HepG2 (cell line): ENCODE results near the gene TMEM258. TPM values are rescaled to one million over a fixed set of nuclear protein-coding genes. Genes with fewer than 3 reads are reported as not detected.

ENCODE experiments used
- ATAC-seq: fragments of 200-7000 bp; cut with Tn5 transposase; 3 replicates; pipeline ENCODE4 v1.9.1; 2020; ENCODE audit warnings: mild to moderate bottlenecking, moderate library complexity
- BruUV-seq: library from RNA; stranded (reverse); fragments of 400-500 nt; replicated peaks from 2 replicates; lab custom pipeline; 2021; lab: Mats Ljungman, UMichigan
- CTCF ChIA-PET: fragments of 300-600 bp; formaldehyde crosslinking; extraction: SDS; loops from one replicate; lab custom pipeline; 2021; ENCODE audit warnings: low total read pairs, inconsistent platforms, low intra/inter-chr PET ratio; lab: Yijun Ruan, JAX
- POLR2A ChIA-PET: fragments of 350-600 bp; sonication (Branson Sonifier 250); formaldehyde crosslinking; loops from one replicate; lab custom pipeline; 2020; ENCODE audit warnings: antibody characterized with exemption, inconsistent platforms; lab: Yijun Ruan, JAX
- DNase-seq: peaks from one replicate; pipeline ENCODE4 v3.0.0-alpha.2; 2015; ENCODE audit warnings: low spot score
- FAIRE-seq: peaks from 3 replicates; lab custom pipeline; 2011; peaks lifted over from hg19 to GRCh38; lab: Jason Lieb, UNC
- H2AFZ ChIP-seq: one replicate; pipeline ENCODE4 v1.6.1; 2011; ENCODE audit warnings: low read length, inconsistent platforms
- H3K27ac ChIP-seq: fragments of 300-600 bp; 3 replicates; pipeline ENCODE4 v1.8.0; 2011; ENCODE audit warnings: mixed run types, mild to moderate bottlenecking, mixed read lengths, low read length, inconsistent platforms; ENCODE audit not compliant: insufficient read depth; ENCODE audit errors: extremely low read length
- H3K27me3 ChIP-seq, 2 experiments: fragments of 200-600 bp in 1 of 2; 2 replicates in 1 of 2; 3 replicates in 1 of 2; pipeline versions ENCODE4 v1.6.0 to v1.8.0; 2011; ENCODE audit warnings: low read length in 2 of 2, mild to moderate bottlenecking in 2 of 2, moderate library complexity in 2 of 2, inconsistent platforms in 1 of 2; ENCODE audit not compliant: insufficient read depth in 2 of 2, control insufficient read depth in 1 of 2
- H3K36me3 ChIP-seq, 2 experiments: fragments of 200-600 bp in 1 of 2; replicated peaks in 1 of 2; 2 replicates in 1 of 2; 3 replicates in 1 of 2; pipeline versions ENCODE4 v1.5.1 to v1.8.0; 2011; ENCODE audit warnings: low read length in 2 of 2, inconsistent platforms in 1 of 2; ENCODE audit not compliant: insufficient read depth in 2 of 2, control insufficient read depth in 1 of 2
- H3K4me1 ChIP-seq: 2 replicates; pipeline ENCODE4 v1.5.1; 2012; ENCODE audit warnings: low read length, inconsistent platforms; ENCODE audit not compliant: insufficient read depth
- H3K4me2 ChIP-seq: 2 replicates; pipeline ENCODE4 v1.6.0; 2011; ENCODE audit warnings: low read depth, low read length, inconsistent platforms
- H3K4me3 ChIP-seq, 3 experiments: fragments of 200-600 bp in 1 of 3; sonication (generic), shearing (Covaris generic) in 1 of 3; replicated peaks in 1 of 3; 2 replicates each; pipeline ENCODE4 v1.5.1; 2011 to 2016; ENCODE audit warnings: low read length in 3 of 3, inconsistent platforms in 2 of 3, low read depth in 2 of 3, mild to moderate bottlenecking in 2 of 3, control low read depth in 1 of 3, mixed read lengths in 1 of 3; ENCODE audit not compliant: insufficient read depth in 1 of 3
- H3K79me2 ChIP-seq: one replicate; pipeline ENCODE4 v1.6.1; 2011; ENCODE audit warnings: low read length, inconsistent platforms; ENCODE audit not compliant: insufficient read depth
- H3K9ac ChIP-seq: 2 replicates; pipeline ENCODE4 v1.6.0; 2011; ENCODE audit warnings: mild to moderate bottlenecking, low read depth, low read length, inconsistent platforms; ENCODE audit not compliant: insufficient read depth
- H3K9me3 ChIP-seq: 2 replicates; pipeline ENCODE4 v1.5.1; 2012; ENCODE audit warnings: mild to moderate bottlenecking, low read length
- H4K20me1 ChIP-seq: 2 replicates; pipeline ENCODE4 v1.6.0; 2011; ENCODE audit warnings: inconsistent platforms, mild to moderate bottlenecking, low read length, moderate library complexity; ENCODE audit not compliant: insufficient read depth
- AHDC1 ChIP-seq: sonication (generic); formaldehyde crosslinking; IDR thresholded peaks from 2 replicates; pipeline ENCODE4 v1.5.1; 2020; ENCODE audit warnings: mild to moderate bottlenecking, missing genetic modification reagents, borderline replicate concordance
- IKZF4 ChIP-seq: sonication (generic); formaldehyde crosslinking; IDR thresholded peaks from 2 replicates; pipeline ENCODE4 v1.5.1; 2020; ENCODE audit warnings: borderline replicate concordance, mild to moderate bottlenecking, low read depth, missing genetic modification reagents; ENCODE audit errors: not compliant biosample characterization
- KAT2B ChIP-seq: fragments of 150-350 bp; IDR thresholded peaks from 2 replicates; pipeline ENCODE4 v1.6.1; 2014; ENCODE audit warnings: low read depth, low read length, borderline replicate concordance
- MLXIP ChIP-seq: sonication (generic); formaldehyde crosslinking; IDR thresholded peaks from 2 replicates; pipeline ENCODE4 v1.9.0; 2021; ENCODE audit warnings: missing genetic modification reagents, borderline replicate concordance
- SOX5 ChIP-seq: IDR thresholded peaks from 2 replicates; pipeline ENCODE4 v1.6.1; 2016; ENCODE audit warnings: borderline replicate concordance
- SYNCRIP ChIP-seq: fragments of 200-400 bp; formaldehyde crosslinking; IDR thresholded peaks from 2 replicates; pipeline ENCODE4 v1.6.1; 2018; ENCODE audit warnings: mild to moderate bottlenecking, low read depth, low read length; ENCODE audit not compliant: insufficient read depth
- ZFP91 ChIP-seq: sonication (generic); formaldehyde crosslinking; IDR thresholded peaks from 2 replicates; pipeline ENCODE4 v1.9.0; 2022; ENCODE audit warnings: missing genetic modification reagents, mild to moderate bottlenecking, borderline replicate concordance
- ZNF3 ChIP-seq: IDR thresholded peaks from 2 replicates; pipeline ENCODE4 v1.7.0; 2017; ENCODE audit warnings: inconsistent platforms
- ZNF354B ChIP-seq: sonication (generic); formaldehyde crosslinking; IDR thresholded peaks from 2 replicates; pipeline ENCODE4 v1.8.0; 2022; ENCODE audit warnings: mild to moderate bottlenecking, missing genetic modification reagents
- ZNF383 ChIP-seq: sonication (generic); formaldehyde crosslinking; IDR thresholded peaks from 2 replicates; pipeline ENCODE4 v1.4.0; 2020; ENCODE audit warnings: missing genetic modification reagents, mild to moderate bottlenecking, borderline replicate concordance
- ZNF512 ChIP-seq: sonication (generic); formaldehyde crosslinking; IDR thresholded peaks from 2 replicates; pipeline ENCODE4 v1.4.0; 2020; ENCODE audit warnings: mild to moderate bottlenecking, missing genetic modification reagents
- ZNF7 ChIP-seq: IDR thresholded peaks from 2 replicates; pipeline ENCODE4 v1.6.1; 2016; ENCODE audit warnings: missing biosample characterization, missing genetic modification reagents
- WGBS: methylation state at CpG from one replicate; pipeline ENCODE4 v1.1.6; 2017; ENCODE audit warnings: low lambda C conversion rate; 5-methylcytosine and 5-hydroxymethylcytosine counted together
- in situ Hi-C: cut with HindIII; loops from 2 replicates; pipeline ENCODE4 v1.10.0; 2017; ENCODE audit warnings: low pct_unique_long_range_greater_than_20kb; ENCODE audit not compliant: extremely low pct_ligation_motif_present
- intact Hi-C: fragments of 100-400 bp; cut with micrococcal nuclease; formaldehyde crosslinking; loops from one replicate; pipeline ENCODE4 v1.10.0; 2022; ENCODE audit not compliant: unreplicated experiment
- polyA plus RNA-seq, 8 experiments: library from polyadenylated mRNA; depleted of rRNA in 3 of 8; stranded (reverse) in 7 of 8; unstranded in 1 of 8; fragments of >200 nt; fragmentation: Illumina TruSeq in 4 of 8; extraction: Trizol in 4 of 8; gene quantifications; 2 replicates each; pipeline versions ENCODE4 v1.2.1 to v1.2.3, GENCODE V29; 2011 to 2016; ENCODE audit warnings: low read depth in 4 of 8, missing spikeins in 1 of 8, mixed read lengths in 1 of 8; ENCODE audit not compliant: insufficient read depth in 1 of 8
- total RNA-seq, 5 experiments: library from RNA; depleted of rRNA; stranded (reverse); fragments of >200 nt; fragmentation: Illumina TruSeq; extraction: Trizol; gene quantifications; 2 replicates each; pipeline ENCODE4 v1.2.3, GENCODE V29; 2016; ENCODE audit warnings: low read depth in 1 of 5

The TMEM258 gene
- total and polyA plus RNA-seq, 2 of the 13 experiments (the other 11 are each of a cell fraction or from before 2014, with no cell fraction given) = 175 to 424 TPM

GRCh38 chr11:61794579-61794978, 2.2 kb upstream of the TMEM258 start:
- 91% methylated on average over 4 of the region's 4 CpGs for WGBS
- no peak for FAIRE-seq
- TF ChIP-seq ZNF3 (no peak), IKZF4 (CRISPR knock-in tag) (no peak), SYNCRIP (no peak), MLXIP (CRISPR knock-in tag) (no peak), ZFP91 (CRISPR knock-in tag) (no peak), ZNF354B (CRISPR knock-in tag) (no peak), AHDC1 (no peak), ZNF512 (CRISPR knock-in tag) (no peak), ZNF383 (CRISPR knock-in tag) (no peak), KAT2B (no peak), SOX5 (CRISPR knock-in tag) (no peak), ZNF7 (CRISPR knock-in tag) (no peak)

More at GRCh38 chr11:61794579-61794978, 2.2 kb upstream of the TMEM258 start:
- no peak for ATAC-seq
- POLR2A ChIA-PET = no interaction called here
- in situ Hi-C loops = loop anchor here (10.0 kb wide), 1 partner anchor 290 kb away; no protein-coding TSS in a partner anchor
- no peaks in the 10 kb centered on the region; the same call in 1 of the 2 replicates for H4K20me1 ChIP-seq
- no peak overlapping the region for H3K27ac ChIP-seq
- H3K4me2 ChIP-seq = peak overlapping the region; percentile 36
- no peak overlapping the region for H2AFZ ChIP-seq
- H3K4me3 ChIP-seq = no peak overlapping the region; a peak in 1 of 6 replicates
- H3K79me2 ChIP-seq = peaks cover 50% of the 10 kb centered on the region
- peaks cover 45% of the 10 kb centered on the region for H3K4me1 ChIP-seq
- no TSS peak for BruUV-seq
- H3K9ac ChIP-seq = peak overlapping the region; percentile 41; the same call in 1 of the 2 replicates
- H3K36me3 ChIP-seq = peaks cover 9 to 31% of the 10 kb centered on the region in 2 experiments
- CTCF ChIA-PET = no interaction called here
- no peaks in the 10 kb centered on the region for H3K9me3 ChIP-seq
- no peak for DNase-seq
- intact Hi-C loops = no loop called here
- no peaks in the 10 kb centered on the region; a peak in 1 of 5 replicates for H3K27me3 ChIP-seq
